GM19452 (cell line): Measurements from ENCODE around the gene ATR.

Experiments
- ATAC-seq: cut with Tn5 transposase; IDR thresholded peaks from one replicate; pipeline ENCODE4 v1.9.1; 2021; ENCODE audit not compliant: unreplicated experiment

The ATR gene

GRCh38 chr3:142530296-142530695 is 48.2 kb downstream of the ATR start:
- no peak for ATAC-seq

- ATAC-seq, result no peak
Measured at GRCh38 chr3:142523921-142524566, 54.5 kb downstream of the ATR start.

DNA sequence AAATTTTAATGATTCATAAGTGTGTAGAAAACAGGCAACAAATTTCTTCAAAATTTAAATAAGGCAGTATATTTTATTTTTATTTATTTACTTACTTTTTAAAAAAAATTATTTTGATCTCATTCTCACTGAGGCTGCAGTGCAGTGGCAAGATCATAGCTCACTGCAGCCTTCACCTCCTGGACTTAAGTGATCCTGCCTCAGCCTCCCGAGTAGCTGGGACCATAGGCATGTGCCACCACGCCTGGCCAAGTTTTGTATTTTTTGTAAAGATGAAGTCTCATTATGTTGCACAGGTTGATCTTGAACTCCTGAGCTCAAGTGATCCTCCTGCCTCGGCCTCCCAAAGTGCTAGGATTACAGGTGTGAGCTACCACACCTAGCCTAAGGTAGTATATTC is 69.5 kb downstream of the ATR start:
- ATAC-seq, result no peak

DNA sequence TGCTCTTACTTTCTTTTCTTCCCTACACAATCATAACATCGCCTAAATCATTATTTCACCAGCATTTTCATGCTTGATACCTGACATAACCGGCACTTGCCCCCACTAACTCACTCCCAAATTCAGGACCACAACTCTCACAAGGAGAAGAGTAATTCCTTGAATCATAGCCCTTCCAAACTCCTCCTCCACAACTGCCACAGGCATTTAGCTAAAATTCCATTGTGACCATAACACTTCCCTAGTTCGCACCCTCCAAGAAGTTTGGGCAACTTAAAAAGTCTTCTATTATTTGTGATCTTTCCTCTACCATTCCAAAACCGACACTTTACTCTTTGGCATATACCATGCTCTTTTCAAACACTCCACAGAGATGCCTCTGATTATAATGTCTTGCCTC is 71.3 kb downstream of the ATR start:
- ATAC-seq, result no peak

GRCh38 chr3:142502187-142502985 is 76.1 kb downstream of the ATR start:
- ATAC-seq, result no peak

DNA sequence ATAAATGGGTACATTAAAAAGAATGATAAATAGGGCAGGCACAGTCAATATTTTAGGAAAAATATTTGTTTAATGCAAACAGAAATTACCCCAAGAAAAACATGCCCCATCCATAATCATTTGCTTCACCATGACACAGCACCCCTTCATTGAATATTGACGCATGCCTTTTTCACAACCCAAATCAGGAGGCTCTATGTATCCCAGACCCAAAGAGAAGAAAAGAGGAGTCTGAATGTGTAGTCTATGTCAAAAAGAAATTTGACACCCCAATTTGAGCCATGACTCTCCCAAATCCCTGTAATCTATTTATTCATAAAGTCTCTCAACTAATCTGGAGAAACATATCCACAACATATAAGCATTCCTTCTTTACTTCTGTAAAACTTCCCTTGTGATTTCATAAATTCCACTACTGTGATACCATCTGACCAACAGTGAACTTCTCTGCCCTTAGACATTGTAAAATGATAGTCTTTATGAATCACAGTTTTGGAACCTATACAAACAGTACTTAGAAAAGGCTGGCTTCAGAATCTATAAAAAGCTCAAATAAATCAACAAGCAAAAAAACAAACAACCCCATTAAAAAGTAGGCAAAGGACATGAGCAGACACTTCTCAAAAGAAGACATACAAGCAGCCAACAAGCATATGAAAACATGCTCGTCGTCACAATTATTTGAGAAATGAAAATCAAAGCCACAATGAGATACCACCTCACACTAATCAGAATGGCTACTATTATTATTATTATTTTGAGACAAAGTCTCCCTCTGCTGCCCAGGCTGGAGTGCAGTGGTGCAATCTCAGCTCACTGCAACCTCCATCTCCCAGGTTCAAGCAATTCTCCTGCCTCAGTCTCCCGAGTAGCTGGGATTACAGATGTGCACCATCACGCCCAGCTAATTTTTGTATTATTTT is 77.3 kb downstream of the ATR start:
- ATAC-seq, result no peak

GRCh38 chr3:142500211-142500610 is 78.3 kb downstream of the ATR start:
- ATAC-seq, result no peak

- no peak for ATAC-seq
Measured at GRCh38 chr3:142498397-142499180, 79.9 kb downstream of the ATR start.

DNA sequence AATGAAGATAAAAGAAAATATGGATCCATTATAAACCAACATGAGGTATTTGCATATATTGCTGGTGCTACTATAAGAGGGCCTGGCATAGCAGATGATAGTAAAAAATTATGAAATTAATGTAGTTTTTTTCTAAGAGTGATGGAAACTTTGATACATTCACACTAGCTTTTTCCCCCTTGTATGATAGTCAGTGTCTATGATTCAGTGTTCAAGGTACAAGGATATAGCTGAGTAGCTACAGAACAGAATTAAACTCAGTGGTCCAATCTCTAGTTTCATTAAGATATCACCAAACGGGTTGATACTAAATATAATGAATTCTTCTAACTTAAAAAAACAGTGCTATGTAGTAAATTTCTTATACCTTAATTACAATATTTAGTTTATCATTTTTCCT is 80.8 kb downstream of the ATR start:
- ATAC-seq, result no peak

DNA sequence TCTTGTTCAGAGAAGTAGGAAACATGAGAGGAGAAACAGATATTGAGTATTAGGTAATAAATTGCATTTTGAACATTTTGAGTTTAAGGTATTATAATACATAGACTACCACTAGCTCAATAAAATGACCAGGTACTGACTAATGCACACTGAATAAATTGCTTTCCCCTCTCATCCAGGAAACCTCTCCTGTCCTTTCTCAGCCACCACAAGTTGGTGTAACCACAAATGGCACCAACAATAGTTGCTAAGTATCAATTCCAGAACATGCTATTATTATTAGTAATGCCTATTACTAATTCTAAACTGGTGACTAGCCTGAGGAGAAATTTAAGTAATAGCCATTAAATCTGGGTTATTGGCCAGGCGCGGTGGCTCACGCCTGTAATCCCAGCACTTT is 83.4 kb downstream of the ATR start:
- no peak for ATAC-seq

GRCh38 chr3:142492184-142492583 is 86.3 kb downstream of the ATR start:
- ATAC-seq, result no peak

- ATAC-seq, result no peak
Measured at GRCh38 chr3:142489572-142490323, 88.8 kb downstream of the ATR start.

DNA sequence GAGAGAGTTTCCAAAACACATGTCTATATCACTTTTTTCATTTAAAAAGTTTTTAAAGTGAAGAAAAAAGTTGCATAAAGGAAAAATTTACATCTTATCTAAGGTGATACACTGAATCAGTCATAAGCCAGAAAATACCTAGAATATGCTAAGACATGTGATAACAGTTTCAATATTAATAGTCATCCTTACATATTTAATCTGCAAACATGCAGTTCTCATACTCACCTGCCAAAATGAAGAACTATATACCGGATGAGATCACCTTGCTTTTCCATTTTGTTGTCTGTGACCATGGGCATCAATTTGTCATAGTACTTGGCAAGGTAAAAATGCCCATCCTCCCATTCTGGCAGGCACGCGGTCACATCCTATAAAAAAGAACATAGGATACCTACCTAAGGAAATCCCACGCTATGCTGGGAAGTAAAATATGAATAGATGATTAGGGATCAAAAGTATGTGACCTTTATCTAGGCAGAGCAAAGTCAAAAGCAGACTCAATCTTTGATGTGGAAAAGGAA is 93.6 kb downstream of the ATR start:
- ATAC-seq, result no peak

- ATAC-seq, result no peak
Measured at GRCh38 chr3:142481196-142481595, 97.3 kb downstream of the ATR start.

- no peak for ATAC-seq
Measured at GRCh38 chr3:142470826-142471225, 107.7 kb downstream of the ATR start.

DNA sequence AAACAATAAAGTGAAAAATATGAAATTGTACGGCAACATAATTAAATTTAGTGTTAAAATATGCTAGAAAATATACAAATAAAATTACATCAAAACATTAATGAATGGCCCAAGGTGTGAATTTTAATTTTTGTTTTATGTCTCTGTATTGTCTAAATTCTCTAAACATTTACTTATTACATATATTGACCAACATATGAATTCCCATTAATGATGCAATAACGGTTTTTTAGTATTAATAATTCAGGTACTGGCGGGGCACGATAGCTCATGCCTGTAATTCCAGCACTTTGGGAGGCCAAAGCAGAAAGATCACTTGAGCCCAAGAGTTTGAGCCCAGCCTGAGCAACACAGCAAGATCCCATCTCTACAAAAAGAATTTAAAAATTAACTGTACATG is 110.1 kb downstream of the ATR start:
- no peak for ATAC-seq

- no peak for ATAC-seq
Measured at GRCh38 chr3:142467768-142468167, 110.8 kb downstream of the ATR start.

GRCh38 chr3:142460689-142461088 is 117.8 kb downstream of the ATR start:
- no peak for ATAC-seq

DNA sequence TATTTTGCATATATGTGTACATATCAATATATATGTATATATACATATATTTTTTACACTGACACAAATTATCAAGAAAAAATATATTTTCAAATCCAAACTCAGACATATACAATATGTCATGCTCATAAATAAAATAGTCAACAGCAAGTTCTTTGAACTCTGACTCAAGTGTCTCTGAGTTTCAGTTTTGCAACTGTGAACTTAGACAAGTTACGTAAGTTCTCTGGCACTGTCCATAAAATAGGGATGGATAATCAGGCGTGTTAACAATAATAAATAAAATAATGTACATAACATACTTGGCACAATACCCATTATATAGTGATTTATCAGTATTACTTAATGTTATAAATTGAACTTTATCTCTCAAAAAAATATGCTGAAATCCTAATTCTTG is 118.6 kb downstream of the ATR start:
- ATAC-seq, result no peak

DNA sequence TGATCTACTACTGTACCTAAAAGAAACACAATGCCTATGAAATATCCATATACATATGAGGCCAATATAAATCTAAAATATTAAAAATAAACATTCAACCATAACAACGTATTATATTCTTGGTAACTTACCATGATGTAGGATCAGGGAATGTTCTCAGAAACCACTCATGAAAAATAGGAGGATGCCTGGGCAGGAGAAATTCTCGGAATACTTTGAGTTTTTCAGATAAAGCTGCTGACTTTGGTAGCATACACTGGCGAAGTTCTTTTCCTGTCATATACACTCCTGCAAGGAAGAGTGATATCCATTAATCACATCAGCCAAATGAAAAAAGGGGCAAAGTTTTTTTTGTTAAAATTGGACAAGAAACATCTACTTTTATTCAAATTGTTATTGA is 119.4 kb downstream of the ATR start:
- ATAC-seq, result no peak
